ENCODE results near the gene CDC42EP5. TPM values are rescaled to one million over a fixed set of nuclear protein-coding genes. Genes with fewer than 3 reads are reported as not detected.
"Not testable (repeated sequence)": the region's sequence is repeated elsewhere in the genome, so short reads cannot be mapped to it uniquely, and the experiment has no call there.

CDC42EP5 gene
- total and polyA plus RNA-seq, 4 donors = 0.28 to 2.2 (median 0.84) TPM; not detected in 1

DNA sequence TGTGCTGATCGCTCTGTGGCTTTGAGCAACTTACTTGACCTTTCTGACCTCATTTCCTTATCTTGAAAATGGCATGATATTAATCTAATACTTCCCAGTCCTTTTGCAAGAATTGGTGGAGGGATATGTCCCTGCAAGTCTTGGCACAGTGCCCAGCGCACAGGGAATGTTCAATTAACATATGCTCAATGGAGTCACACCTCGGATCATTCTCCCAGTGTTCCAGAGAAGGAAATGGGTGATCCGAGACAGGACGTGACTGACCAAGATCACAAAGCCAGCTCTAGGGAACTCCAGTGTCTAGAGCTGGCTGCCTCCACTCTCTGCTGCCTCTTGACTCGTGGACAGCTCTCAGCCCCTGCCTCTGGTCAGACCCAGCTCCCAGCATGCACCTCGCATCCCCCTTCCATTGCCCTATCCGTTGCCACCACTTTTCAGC, 3.6 kb downstream of the CDC42EP5 start:
- no peaks in the 10 kb centered on the region for H3K36me3 ChIP-seq (ENCODE audit: control insufficient read depth in 4 of 4, insufficient read depth in 3 of 4, low read depth in 1 of 4, low read length in 3 of 4)
- H3K4me1 ChIP-seq (ENCODE audit: control insufficient read depth in 4 of 4, insufficient read depth in 4 of 4, low read length in 3 of 4) = peaks cover 0 to 9% (median 4%) of the 10 kb centered on the region in 4 donors
- 40% methylated on average over 8 of the region's 8 CpGs for WGBS
- H3K27ac ChIP-seq (ENCODE audit: low read depth in 1 of 2, low read length in 2 of 2) = no peak overlapping the region
- DNase-seq (ENCODE audit: low spot score) = no peak
- no peak overlapping the region for H3K4me3 ChIP-seq (ENCODE audit: low read depth in 1 of 3, low read length in 3 of 3)
- H3K9me3 ChIP-seq (ENCODE audit: control insufficient read depth in 4 of 4, low read length in 3 of 4) = no peaks in the 10 kb centered on the region
- TF ChIP-seq SP1 (IDR thresholded peaks at IDR 0.05) = no peak
- no peak for TF ChIP-seq REST (IDR thresholded peaks at IDR 0.05)
- no peak for TF ChIP-seq RXRA (IDR thresholded peaks at IDR 0.05)
- no peak for TF ChIP-seq FOXA2 (IDR thresholded peaks at IDR 0.05)
- no peak for TF ChIP-seq HNF4A (conservative IDR thresholded peaks at IDR 0.05)
- TF ChIP-seq HNF4G (IDR thresholded peaks at IDR 0.05) = no peak
- TF ChIP-seq NR2F2 (IDR thresholded peaks at IDR 0.05) = peak; percentile 89
- H3K27me3 ChIP-seq (ENCODE audit: control insufficient read depth in 4 of 4, insufficient read depth in 4 of 4, low read length in 3 of 4) = peaks cover 0 to 7% (median 2%) of the 10 kb centered on the region in 4 donors
- no peak overlapping the region for H3K9ac ChIP-seq (ENCODE audit: low read depth in 1 of 2, low read length in 2 of 2)

DNA sequence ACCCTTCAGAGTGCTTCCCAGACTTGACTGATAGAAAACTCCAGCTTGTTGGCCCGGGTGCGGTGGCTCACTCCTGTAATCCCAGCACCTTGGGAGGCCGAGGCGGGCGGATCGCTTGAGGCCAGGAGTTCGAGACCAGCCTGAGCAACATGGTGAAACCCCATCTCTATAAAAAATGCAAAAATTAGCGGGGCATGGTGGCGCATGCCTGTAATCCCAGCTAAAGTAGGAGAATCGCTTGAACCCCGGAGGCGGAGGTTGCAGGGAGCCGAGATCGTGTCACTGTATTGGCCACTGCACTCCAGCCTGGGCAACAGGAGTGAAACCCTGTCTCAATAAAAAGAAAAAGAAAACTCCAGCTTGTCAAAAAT, 7.0 kb downstream of the CDC42EP5 start:
- not testable (repeated sequence) for H3K27ac ChIP-seq (ENCODE audit: low read depth in 1 of 2, low read length in 2 of 2); H3K36me3 ChIP-seq (ENCODE audit: control insufficient read depth in 4 of 4, insufficient read depth in 3 of 4, low read depth in 1 of 4, low read length in 3 of 4); H3K27me3 ChIP-seq (ENCODE audit: control insufficient read depth in 4 of 4, insufficient read depth in 4 of 4, low read length in 3 of 4); H3K9me3 ChIP-seq (ENCODE audit: control insufficient read depth in 4 of 4, low read length in 3 of 4); H3K4me3 ChIP-seq (ENCODE audit: low read depth in 1 of 3, low read length in 3 of 3); H3K9ac ChIP-seq (ENCODE audit: low read depth in 1 of 2, low read length in 2 of 2); DNase-seq (ENCODE audit: low spot score)
- peaks cover 8 to 28% (median 17%) of the 10 kb centered on the region in 4 donors for H3K4me1 ChIP-seq (ENCODE audit: control insufficient read depth in 4 of 4, insufficient read depth in 4 of 4, low read length in 3 of 4)
- 95% methylated on average over 14 of the region's 14 CpGs for WGBS

- Histone ChIP-seq H3K4me1 (ENCODE audit: control insufficient read depth in 4 of 4, insufficient read depth in 4 of 4, low read length in 3 of 4) (peaks cover 8 to 26% (median 17%) of the 10 kb centered on the region in 4 donors), H3K9ac (ENCODE audit: low read depth in 1 of 2, low read length in 2 of 2) (no peak overlapping the region), H3K27me3 (ENCODE audit: control insufficient read depth in 4 of 4, insufficient read depth in 4 of 4, low read length in 3 of 4) (peaks cover 0 to 7% (median 0%) of the 10 kb centered on the region in 4 donors), H3K9me3 (ENCODE audit: control insufficient read depth in 4 of 4, low read length in 3 of 4) (no peaks in the 10 kb centered on the region), H3K4me3 (ENCODE audit: low read depth in 1 of 3, low read length in 3 of 3) (peak overlapping the region in 1 of 3 donors; percentile 61), H3K27ac (ENCODE audit: low read depth in 1 of 2, low read length in 2 of 2) (no peak overlapping the region), H3K36me3 (ENCODE audit: control insufficient read depth in 4 of 4, insufficient read depth in 3 of 4, low read depth in 1 of 4, low read length in 3 of 4) (peaks cover 0 to 13% (median 9%) of the 10 kb centered on the region in 4 donors)
- no peak for TF ChIP-seq EGR1 (IDR thresholded peaks at IDR 0.05; ENCODE audit: low read depth in 2 of 2)
- no peak for TF ChIP-seq MAX (IDR thresholded peaks at IDR 0.05)
- no peak for TF ChIP-seq JUND (IDR thresholded peaks at IDR 0.05)
- TF ChIP-seq, protein P1, sequence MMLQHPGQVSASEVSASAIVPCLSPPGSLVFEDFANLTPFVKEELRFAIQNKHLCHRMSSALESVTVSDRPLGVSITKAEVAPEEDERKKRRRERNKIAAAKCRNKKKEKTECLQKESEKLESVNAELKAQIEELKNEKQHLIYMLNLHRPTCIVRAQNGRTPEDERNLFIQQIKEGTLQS (IDR thresholded peaks at IDR 0.05) = no peak
- no peak for TF ChIP-seq HNF4G (IDR thresholded peaks at IDR 0.05)
- no peak for TF ChIP-seq RAD21 (IDR thresholded peaks at IDR 0.05)
- no peak for TF ChIP-seq HNF4A (conservative IDR thresholded peaks at IDR 0.05)
- DNase-seq (ENCODE audit: low spot score) = no peak
- WGBS = 71% methylated on average over 49 of the region's 49 CpGs
Measured at GRCh38 chr19:54465426-54466109, 7.5 kb downstream of the CDC42EP5 start.
